HG03558 (cell line): ENCODE measurements around the gene RICTOR.

Experiments used
- ATAC-seq: cut with Tn5 transposase; IDR thresholded peaks from one replicate; pipeline ENCODE4 v1.9.1; 2021; ENCODE audit warnings: moderate number of reproducible peaks; ENCODE audit not compliant: unreplicated experiment; ENCODE audit errors: extremely low read depth

Gene RICTOR

GRCh38 chr5:38911933-38912332 is 162.3 kb downstream of the RICTOR start:
- no peak for ATAC-seq

GRCh38 chr5:38906503-38906902 is 167.7 kb downstream of the RICTOR start:
- ATAC-seq = no peak

- ATAC-seq = no peak
Observed at GRCh38 chr5:38905516-38905915, 168.7 kb downstream of the RICTOR start.

- ATAC-seq = no peak
Observed at GRCh38 chr5:38899936-38900335, 174.3 kb downstream of the RICTOR start.

GRCh38 chr5:38896760-38897159 is 177.4 kb downstream of the RICTOR start:
- ATAC-seq = no peak

GRCh38 chr5:38892363-38892762 is 181.8 kb downstream of the RICTOR start:
- no peak for ATAC-seq

GRCh38 chr5:38891563-38891962 is 182.6 kb downstream of the RICTOR start:
- ATAC-seq = no peak

- ATAC-seq = no peak
Observed at GRCh38 chr5:38889424-38889823, 184.8 kb downstream of the RICTOR start.

- no peak for ATAC-seq
Observed at GRCh38 chr5:38888041-38888440, 186.2 kb downstream of the RICTOR start.
